Neutrophil (primary cell): ENCODE measurements around the gene PDGFRA.

Experiments used
- H3K27ac ChIP-seq: fragments of 200-600 bp; sonication (generic); 2 replicates; pipeline ENCODE4 v1.5.1; 2016; ENCODE audit warnings: mild to moderate bottlenecking, moderate library complexity
- H3K27me3 ChIP-seq: fragments of 200-600 bp; sonication (generic); 2 replicates; pipeline ENCODE4 v1.6.0; 2016; ENCODE audit warnings: mild to moderate bottlenecking
- H3K36me3 ChIP-seq: fragments of 200-600 bp; sonication (generic); 2 replicates; pipeline ENCODE4 v1.5.1; 2017
- H3K4me1 ChIP-seq, 2 experiments: fragments of 200-600 bp in 1 of 2; sonication (generic) in 1 of 2; 1 replicate in 1 of 2; 2 replicates in 1 of 2; pipeline versions ENCODE4 v1.5.1 to v1.6.1; 2013 to 2016; ENCODE audit warnings: low read depth in 1 of 2, low read length in 1 of 2, mild to moderate bottlenecking in 1 of 2, moderate library complexity in 1 of 2; ENCODE audit not compliant: control insufficient read depth in 1 of 2, insufficient read depth in 1 of 2
- H3K4me3 ChIP-seq, 2 experiments: fragments of 200-600 bp in 1 of 2; sonication (generic) in 1 of 2; 1 replicate in 1 of 2; 2 replicates in 1 of 2; pipeline ENCODE4 v1.5.1; 2013 to 2016; ENCODE audit warnings: low read depth in 1 of 2, low read length in 1 of 2, mild to moderate bottlenecking in 1 of 2, moderate library complexity in 1 of 2
- H3K9me3 ChIP-seq: fragments of 200-600 bp; sonication (generic); 2 replicates; pipeline ENCODE4 v1.5.1; 2016
- CTCF ChIP-seq: fragments of 200-600 bp; sonication (generic); IDR thresholded peaks from 2 replicates; pipeline ENCODE4 v1.5.1; 2016; ENCODE audit warnings: antibody characterized with exemption

PDGFRA gene

GRCh38 chr4:54276641-54277430 lies 47.7 kb downstream of the PDGFRA start:
- H3K4me1 ChIP-seq = no peaks in the 10 kb centered on the region
- H3K4me3 ChIP-seq = no peak overlapping the region
- peaks cover 21% of the 10 kb centered on the region for H3K27me3 ChIP-seq
- H3K27ac ChIP-seq = no peak overlapping the region
- no peak for TF ChIP-seq CTCF
- no peaks in the 10 kb centered on the region for H3K9me3 ChIP-seq
- no peaks in the 10 kb centered on the region for H3K36me3 ChIP-seq

- H3K4me3 ChIP-seq = no peak overlapping the region
- no peaks in the 10 kb centered on the region for H3K36me3 ChIP-seq
- H3K4me1 ChIP-seq = no peaks in the 10 kb centered on the region
- H3K9me3 ChIP-seq = no peaks in the 10 kb centered on the region
- no peak overlapping the region for H3K27ac ChIP-seq
- TF ChIP-seq CTCF = no peak
- peaks cover 21% of the 10 kb centered on the region for H3K27me3 ChIP-seq
Observed at GRCh38 chr4:54277691-54278090, 48.6 kb downstream of the PDGFRA start.

GRCh38 chr4:54278216-54278615 lies 49.1 kb downstream of the PDGFRA start:
- H3K4me1 ChIP-seq = no peaks in the 10 kb centered on the region
- no peak for TF ChIP-seq CTCF
- no peak overlapping the region for H3K4me3 ChIP-seq
- H3K9me3 ChIP-seq = no peaks in the 10 kb centered on the region
- no peak overlapping the region for H3K27ac ChIP-seq
- H3K36me3 ChIP-seq = no peaks in the 10 kb centered on the region
- H3K27me3 ChIP-seq = peaks cover 21% of the 10 kb centered on the region

- Histone ChIP-seq H3K9me3 (no peaks in the 10 kb centered on the region), H3K27ac (no peak overlapping the region), H3K4me1 (no peaks in the 10 kb centered on the region), H3K27me3 (peaks cover 16% of the 10 kb centered on the region), H3K4me3 (no peak overlapping the region), H3K36me3 (no peaks in the 10 kb centered on the region)
- TF ChIP-seq CTCF = no peak
Observed at GRCh38 chr4:54281054-54281766, 52.1 kb downstream of the PDGFRA start.

GRCh38 chr4:54282837-54283236 lies 53.7 kb downstream of the PDGFRA start:
- no peaks in the 10 kb centered on the region for H3K4me1 ChIP-seq
- H3K36me3 ChIP-seq = no peaks in the 10 kb centered on the region
- no peak overlapping the region for H3K27ac ChIP-seq
- no peaks in the 10 kb centered on the region for H3K9me3 ChIP-seq
- peaks cover under 1% of the 10 kb centered on the region for H3K27me3 ChIP-seq
- no peak for TF ChIP-seq CTCF
- no peak overlapping the region for H3K4me3 ChIP-seq
